ENCODE results near the gene COL23A1. TPM values are rescaled to one million over a fixed set of nuclear protein-coding genes. Genes with fewer than 3 reads are reported as not detected.
"Not testable (repeated sequence)": the region's sequence is repeated elsewhere in the genome, so short reads cannot be mapped to it uniquely, and the experiment has no call there.

COL23A1 gene
- total RNA-seq, 2 experiments from 2014 or later, result 0.15 TPM; not detected in 1

- ChIA-PET CTCF (interaction anchor here (1.3 kb wide), 1 partner anchor 306 kb away, joined by 4 read pairs; no protein-coding TSS in a partner anchor), POLR2A (no interaction called here)
- no peak for DNase-seq
- Mint-ChIP-seq H3K4me1 (ENCODE audit: low read depth) (peaks cover 5% of the 10 kb centered on the region), H3K27me3 (peaks cover 38% of the 10 kb centered on the region), H3K27ac (no peak overlapping the region), H3K9me3 (no peaks in the 10 kb centered on the region), H3K4me3 (no peak overlapping the region), H3K36me3 (no peaks in the 10 kb centered on the region)
- intact Hi-C loops (cut with micrococcal nuclease), result no loop called here
Observed at GRCh38 chr5:178586396-178586795, 3.8 kb downstream of the COL23A1 start.

GRCh38 chr5:178585421-178585820 lies 4.8 kb downstream of the COL23A1 start:
- H3K27me3 Mint-ChIP-seq, result peaks cover 32% of the 10 kb centered on the region
- H3K9me3 Mint-ChIP-seq; H3K36me3 Mint-ChIP-seq; POLR2A ChIA-PET; DNase-seq; intact Hi-C loops (cut with micrococcal nuclease); H3K27ac Mint-ChIP-seq; H3K4me3 Mint-ChIP-seq; CTCF ChIA-PET; H3K4me1 Mint-ChIP-seq (ENCODE audit: low read depth): not testable (repeated sequence)

- Mint-ChIP-seq H3K27ac (no peak overlapping the region), H3K4me1 (ENCODE audit: low read depth) (no peaks in the 10 kb centered on the region), H3K9me3 (no peaks in the 10 kb centered on the region), H3K4me3 (no peak overlapping the region), H3K36me3 (no peaks in the 10 kb centered on the region), H3K27me3 (peaks cover 22% of the 10 kb centered on the region)
- ChIA-PET CTCF (interaction anchor here (0.7 kb wide), 1 partner anchor 13 kb away, joined by 3 read pairs; no protein-coding TSS in a partner anchor), POLR2A (no interaction called here)
- DNase-seq, result no peak
- intact Hi-C loops (cut with micrococcal nuclease), result no loop called here
Observed at GRCh38 chr5:178583279-178583678, 6.9 kb downstream of the COL23A1 start.

GRCh38 chr5:178582291-178582690 lies 7.9 kb downstream of the COL23A1 start:
- ChIA-PET POLR2A (no interaction called here), CTCF (no interaction called here)
- H3K9me3 Mint-ChIP-seq, result no peaks in the 10 kb centered on the region
- DNase-seq, result no peak
- no peaks in the 10 kb centered on the region for H3K4me1 Mint-ChIP-seq (ENCODE audit: low read depth)
- intact Hi-C loops (cut with micrococcal nuclease), result no loop called here
- peaks cover 19% of the 10 kb centered on the region for H3K27me3 Mint-ChIP-seq
- H3K4me3 Mint-ChIP-seq, result no peak overlapping the region
- H3K36me3 Mint-ChIP-seq, result no peaks in the 10 kb centered on the region
- no peak overlapping the region for H3K27ac Mint-ChIP-seq

GRCh38 chr5:178581621-178582020 lies 8.6 kb downstream of the COL23A1 start:
- POLR2A ChIA-PET, result no interaction called here

GRCh38 chr5:178580271-178580955 lies 9.8 kb downstream of the COL23A1 start:
- Mint-ChIP-seq H3K4me3 (no peak overlapping the region), H3K36me3 (no peaks in the 10 kb centered on the region), H3K27me3 (peaks cover 23% of the 10 kb centered on the region), H3K4me1 (ENCODE audit: low read depth) (no peaks in the 10 kb centered on the region), H3K27ac (no peak overlapping the region), H3K9me3 (no peaks in the 10 kb centered on the region)
- intact Hi-C loops (cut with micrococcal nuclease), result no loop called here
- DNase-seq, result no peak
- CTCF ChIA-PET, result no interaction called here
- POLR2A ChIA-PET, result no interaction called here

More at GRCh38 chr5:178581621-178582020, 8.6 kb downstream of the COL23A1 start:
- Mint-ChIP-seq H3K9me3 (no peaks in the 10 kb centered on the region), H3K36me3 (no peaks in the 10 kb centered on the region), H3K27ac (no peak overlapping the region), H3K4me3 (no peak overlapping the region), H3K4me1 (ENCODE audit: low read depth) (no peaks in the 10 kb centered on the region), H3K27me3 (peaks cover 21% of the 10 kb centered on the region)
- intact Hi-C loops (cut with micrococcal nuclease), result no loop called here
- no peak for DNase-seq
- CTCF ChIA-PET, result no interaction called here

- intact Hi-C loops (cut with micrococcal nuclease), result no loop called here
- POLR2A ChIA-PET, result no interaction called here
- no peak for DNase-seq
Observed at GRCh38 chr5:178577944-178578343, 12.2 kb downstream of the COL23A1 start.

GRCh38 chr5:178577376-178577839 lies 12.8 kb downstream of the COL23A1 start:
- peaks cover 3% of the 10 kb centered on the region for H3K9me3 Mint-ChIP-seq
- no peaks in the 10 kb centered on the region for H3K4me1 Mint-ChIP-seq (ENCODE audit: low read depth)
- H3K36me3 Mint-ChIP-seq, result no peaks in the 10 kb centered on the region
- ChIA-PET CTCF (no interaction called here), POLR2A (no interaction called here)
- peaks cover 34% of the 10 kb centered on the region for H3K27me3 Mint-ChIP-seq
- intact Hi-C loops (cut with micrococcal nuclease), result no loop called here
- DNase-seq, result no peak
- no peak overlapping the region for H3K4me3 Mint-ChIP-seq
- no peak overlapping the region for H3K27ac Mint-ChIP-seq

More at GRCh38 chr5:178577944-178578343, 12.2 kb downstream of the COL23A1 start:
- Mint-ChIP-seq H3K4me3 (no peak overlapping the region), H3K36me3 (no peaks in the 10 kb centered on the region), H3K9me3 (peaks cover under 1% of the 10 kb centered on the region), H3K27ac (no peak overlapping the region), H3K4me1 (ENCODE audit: low read depth) (no peaks in the 10 kb centered on the region), H3K27me3 (peaks cover 32% of the 10 kb centered on the region)
- CTCF ChIA-PET, result no interaction called here

- CTCF ChIA-PET, result no interaction called here
Observed at GRCh38 chr5:178576591-178577351, 13.4 kb downstream of the COL23A1 start.

GRCh38 chr5:178573216-178573615 lies 17.0 kb downstream of the COL23A1 start:
- POLR2A ChIA-PET, result no interaction called here
- Mint-ChIP-seq H3K9me3 (peaks cover 3% of the 10 kb centered on the region), H3K27me3 (peaks cover 29% of the 10 kb centered on the region), H3K4me3 (no peak overlapping the region), H3K36me3 (no peaks in the 10 kb centered on the region), H3K4me1 (ENCODE audit: low read depth) (no peaks in the 10 kb centered on the region), H3K27ac (no peak overlapping the region)
- CTCF ChIA-PET, result no interaction called here
- no peak for DNase-seq
- intact Hi-C loops (cut with micrococcal nuclease), result no loop called here

More at GRCh38 chr5:178576591-178577351, 13.4 kb downstream of the COL23A1 start:
- no peak overlapping the region for H3K4me3 Mint-ChIP-seq
- intact Hi-C loops (cut with micrococcal nuclease), result no loop called here
- no peaks in the 10 kb centered on the region for H3K4me1 Mint-ChIP-seq (ENCODE audit: low read depth)
- POLR2A ChIA-PET, result no interaction called here
- H3K9me3 Mint-ChIP-seq, result peaks cover 3% of the 10 kb centered on the region
- no peaks in the 10 kb centered on the region for H3K36me3 Mint-ChIP-seq
- no peak for DNase-seq
- H3K27me3 Mint-ChIP-seq, result peaks cover 34% of the 10 kb centered on the region
- H3K27ac Mint-ChIP-seq, result no peak overlapping the region

- no peaks in the 10 kb centered on the region for H3K4me1 Mint-ChIP-seq (ENCODE audit: low read depth)
- no peaks in the 10 kb centered on the region for H3K36me3 Mint-ChIP-seq
- H3K4me3 Mint-ChIP-seq, result no peak overlapping the region
- no peak for DNase-seq
- intact Hi-C loops (cut with micrococcal nuclease), result no loop called here
- POLR2A ChIA-PET, result no interaction called here
- peaks cover 3% of the 10 kb centered on the region for H3K9me3 Mint-ChIP-seq
- H3K27me3 Mint-ChIP-seq, result peaks cover 25% of the 10 kb centered on the region
- CTCF ChIA-PET, result no interaction called here
- H3K27ac Mint-ChIP-seq, result no peak overlapping the region
Observed at GRCh38 chr5:178572617-178573016, 17.6 kb downstream of the COL23A1 start.

GRCh38 chr5:178569485-178569884 lies 20.7 kb downstream of the COL23A1 start:
- ChIA-PET CTCF (no interaction called here), POLR2A (no interaction called here)
- intact Hi-C loops (cut with micrococcal nuclease), result no loop called here

More at GRCh38 chr5:178569485-178569884, 20.7 kb downstream of the COL23A1 start:
- no peak for DNase-seq
- Mint-ChIP-seq H3K4me1 (ENCODE audit: low read depth) (no peaks in the 10 kb centered on the region), H3K36me3 (no peaks in the 10 kb centered on the region), H3K9me3 (peaks cover 3% of the 10 kb centered on the region), H3K4me3 (no peak overlapping the region), H3K27ac (no peak overlapping the region), H3K27me3 (peaks cover 18% of the 10 kb centered on the region)
